ENCODE results near the gene MACROD2. TPM values are rescaled to one million over a fixed set of nuclear protein-coding genes. Genes with fewer than 3 reads are reported as not detected.

MACROD2 gene
- total RNA-seq, 1 donor from 2014 or later, result not detected

DNA sequence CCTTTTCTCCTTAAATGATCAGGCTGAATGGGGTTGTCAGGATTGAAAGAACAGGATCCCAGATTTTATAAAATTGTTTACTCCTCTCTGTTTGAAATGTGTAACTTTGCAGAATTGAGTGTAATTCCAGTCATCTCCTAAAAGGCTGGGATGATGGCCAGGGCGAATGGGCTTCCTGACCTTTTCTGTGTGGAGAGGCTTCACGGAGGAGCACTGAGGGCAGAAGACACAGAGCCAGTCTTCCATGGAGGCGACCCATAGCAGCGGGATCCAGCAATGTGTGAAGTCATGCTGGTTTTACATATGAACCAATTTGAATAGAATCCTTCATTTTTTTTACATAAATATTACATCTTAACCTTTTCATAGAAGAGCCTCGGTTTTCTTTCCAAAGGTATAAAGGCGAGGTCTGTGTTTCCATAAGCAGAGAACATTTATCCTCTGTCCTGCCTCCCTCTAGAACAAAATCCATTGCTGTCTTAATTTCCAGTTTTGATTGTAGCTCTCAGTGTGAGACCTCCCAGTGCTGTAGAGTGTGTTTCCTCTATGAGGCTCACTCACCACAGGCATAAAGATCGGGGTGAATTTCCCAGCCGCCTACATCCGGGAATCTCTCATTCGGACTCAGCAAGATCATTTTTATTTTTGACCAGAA lies 711.8 kb downstream of the MACROD2 start:
- DNase-seq (ENCODE audit: low spot score), result no peak
- intact Hi-C loops (cut with micrococcal nuclease), result no loop called here
- Mint-ChIP-seq H3K27me3 (ENCODE audit: low read depth) (no peaks in the 10 kb centered on the region), H3K4me1 (ENCODE audit: low read depth) (no peaks in the 10 kb centered on the region), H3K9me3 (peaks cover 31% of the 10 kb centered on the region), H3K27ac (no peak overlapping the region), H3K36me3 (ENCODE audit: low read depth) (no peaks in the 10 kb centered on the region), H3K4me3 (ENCODE audit: low read depth) (no peak overlapping the region)

- Mint-ChIP-seq H3K9me3 (peaks cover 34% of the 10 kb centered on the region), H3K4me3 (ENCODE audit: low read depth) (no peak overlapping the region), H3K27ac (no peak overlapping the region), H3K4me1 (ENCODE audit: low read depth) (no peaks in the 10 kb centered on the region), H3K27me3 (ENCODE audit: low read depth) (no peaks in the 10 kb centered on the region), H3K36me3 (ENCODE audit: low read depth) (no peaks in the 10 kb centered on the region)
- intact Hi-C loops (cut with micrococcal nuclease), result no loop called here
- no peak for DNase-seq (ENCODE audit: low spot score)
Measured at GRCh38 chr20:14707865-14708596, 712.7 kb downstream of the MACROD2 start.

- intact Hi-C loops (cut with micrococcal nuclease), result no loop called here
- peaks cover 35% of the 10 kb centered on the region for H3K9me3 Mint-ChIP-seq
- DNase-seq (ENCODE audit: low spot score), result no peak
- no peaks in the 10 kb centered on the region for H3K27me3 Mint-ChIP-seq (ENCODE audit: low read depth)
- H3K36me3 Mint-ChIP-seq (ENCODE audit: low read depth), result no peaks in the 10 kb centered on the region
- no peak overlapping the region for H3K27ac Mint-ChIP-seq
- H3K4me1 Mint-ChIP-seq (ENCODE audit: low read depth), result no peaks in the 10 kb centered on the region
- no peak overlapping the region for H3K4me3 Mint-ChIP-seq (ENCODE audit: low read depth)
Measured at GRCh38 chr20:14709439-14709838, 714.1 kb downstream of the MACROD2 start.

GRCh38 chr20:14710951-14711350 lies 715.6 kb downstream of the MACROD2 start:
- intact Hi-C loops (cut with micrococcal nuclease), result no loop called here
- no peaks in the 10 kb centered on the region for H3K27me3 Mint-ChIP-seq (ENCODE audit: low read depth)
- no peak overlapping the region for H3K4me3 Mint-ChIP-seq (ENCODE audit: low read depth)
- no peaks in the 10 kb centered on the region for H3K4me1 Mint-ChIP-seq (ENCODE audit: low read depth)
- DNase-seq (ENCODE audit: low spot score), result no peak
- no peak overlapping the region for H3K27ac Mint-ChIP-seq
- H3K9me3 Mint-ChIP-seq, result peaks cover 34% of the 10 kb centered on the region
- no peaks in the 10 kb centered on the region for H3K36me3 Mint-ChIP-seq (ENCODE audit: low read depth)

GRCh38 chr20:14711652-14712051 lies 716.3 kb downstream of the MACROD2 start:
- peaks cover 41% of the 10 kb centered on the region for H3K9me3 Mint-ChIP-seq
- H3K27ac Mint-ChIP-seq, result no peak overlapping the region
- no peaks in the 10 kb centered on the region for H3K27me3 Mint-ChIP-seq (ENCODE audit: low read depth)
- no peaks in the 10 kb centered on the region for H3K36me3 Mint-ChIP-seq (ENCODE audit: low read depth)
- DNase-seq (ENCODE audit: low spot score), result no peak
- no peak overlapping the region for H3K4me3 Mint-ChIP-seq (ENCODE audit: low read depth)
- intact Hi-C loops (cut with micrococcal nuclease), result no loop called here
- H3K4me1 Mint-ChIP-seq (ENCODE audit: low read depth), result no peaks in the 10 kb centered on the region

DNA sequence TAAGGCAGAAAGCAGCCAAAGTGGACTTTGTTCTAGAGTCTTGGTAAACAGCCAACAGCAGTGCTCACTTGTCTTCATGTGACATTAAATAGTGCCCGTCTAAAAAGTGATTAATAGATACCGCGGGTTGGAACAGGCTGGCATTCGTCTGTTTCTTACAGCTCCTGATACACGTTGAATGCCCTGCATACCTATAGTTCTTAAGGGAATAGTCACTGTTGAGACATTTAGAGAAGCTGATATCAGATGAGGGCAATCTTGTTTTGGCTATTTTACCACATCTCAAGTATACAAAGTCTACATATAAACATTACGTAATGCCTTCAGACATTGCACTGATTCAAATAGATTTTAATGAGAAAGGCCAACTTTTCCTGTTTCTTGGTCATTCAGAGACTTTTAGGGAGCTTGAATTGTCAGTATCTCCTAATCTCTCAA lies 717.0 kb downstream of the MACROD2 start:
- H3K4me3 Mint-ChIP-seq (ENCODE audit: low read depth), result no peak overlapping the region
- H3K27ac Mint-ChIP-seq, result no peak overlapping the region
- H3K27me3 Mint-ChIP-seq (ENCODE audit: low read depth), result no peaks in the 10 kb centered on the region
- H3K36me3 Mint-ChIP-seq (ENCODE audit: low read depth), result no peaks in the 10 kb centered on the region
- intact Hi-C loops (cut with micrococcal nuclease), result no loop called here
- H3K4me1 Mint-ChIP-seq (ENCODE audit: low read depth), result no peaks in the 10 kb centered on the region
- H3K9me3 Mint-ChIP-seq, result peaks cover 42% of the 10 kb centered on the region
- no peak for DNase-seq (ENCODE audit: low spot score)

GRCh38 chr20:14715400-14715799 lies 720.1 kb downstream of the MACROD2 start:
- no peak for DNase-seq (ENCODE audit: low spot score)
- Mint-ChIP-seq H3K27ac (no peak overlapping the region), H3K27me3 (ENCODE audit: low read depth) (no peaks in the 10 kb centered on the region), H3K36me3 (ENCODE audit: low read depth) (no peaks in the 10 kb centered on the region), H3K4me1 (ENCODE audit: low read depth) (no peaks in the 10 kb centered on the region), H3K9me3 (peaks cover 40% of the 10 kb centered on the region), H3K4me3 (ENCODE audit: low read depth) (no peak overlapping the region)
- intact Hi-C loops (cut with micrococcal nuclease), result no loop called here

DNA sequence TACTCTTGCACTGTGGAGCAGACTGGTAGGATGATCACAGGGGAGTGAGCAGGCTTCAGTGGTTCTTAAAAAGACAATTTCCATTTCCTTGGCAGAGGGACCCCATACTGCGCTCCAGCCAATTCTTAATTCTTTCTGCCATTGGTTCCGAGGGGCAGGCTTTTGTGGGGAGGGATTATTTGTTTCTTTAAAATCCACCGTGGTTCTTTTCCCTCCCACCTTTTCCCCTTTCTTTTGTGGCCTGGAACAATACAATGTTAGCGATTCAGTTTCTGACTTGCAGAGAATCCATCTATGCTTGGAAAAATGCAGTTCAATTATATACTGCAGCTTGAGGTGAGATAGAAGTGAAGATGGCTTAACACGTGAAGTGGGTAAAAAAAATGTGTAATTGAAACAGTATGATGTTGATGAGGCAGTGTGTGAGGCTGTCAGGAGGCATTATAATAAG lies 721.1 kb downstream of the MACROD2 start:
- no peak for DNase-seq (ENCODE audit: low spot score)
- intact Hi-C loops (cut with micrococcal nuclease), result no loop called here
- H3K4me3 Mint-ChIP-seq (ENCODE audit: low read depth), result no peak overlapping the region
- H3K36me3 Mint-ChIP-seq (ENCODE audit: low read depth), result no peaks in the 10 kb centered on the region
- H3K27ac Mint-ChIP-seq, result no peak overlapping the region
- no peaks in the 10 kb centered on the region for H3K4me1 Mint-ChIP-seq (ENCODE audit: low read depth)
- peaks cover 33% of the 10 kb centered on the region for H3K9me3 Mint-ChIP-seq
- no peaks in the 10 kb centered on the region for H3K27me3 Mint-ChIP-seq (ENCODE audit: low read depth)

DNA sequence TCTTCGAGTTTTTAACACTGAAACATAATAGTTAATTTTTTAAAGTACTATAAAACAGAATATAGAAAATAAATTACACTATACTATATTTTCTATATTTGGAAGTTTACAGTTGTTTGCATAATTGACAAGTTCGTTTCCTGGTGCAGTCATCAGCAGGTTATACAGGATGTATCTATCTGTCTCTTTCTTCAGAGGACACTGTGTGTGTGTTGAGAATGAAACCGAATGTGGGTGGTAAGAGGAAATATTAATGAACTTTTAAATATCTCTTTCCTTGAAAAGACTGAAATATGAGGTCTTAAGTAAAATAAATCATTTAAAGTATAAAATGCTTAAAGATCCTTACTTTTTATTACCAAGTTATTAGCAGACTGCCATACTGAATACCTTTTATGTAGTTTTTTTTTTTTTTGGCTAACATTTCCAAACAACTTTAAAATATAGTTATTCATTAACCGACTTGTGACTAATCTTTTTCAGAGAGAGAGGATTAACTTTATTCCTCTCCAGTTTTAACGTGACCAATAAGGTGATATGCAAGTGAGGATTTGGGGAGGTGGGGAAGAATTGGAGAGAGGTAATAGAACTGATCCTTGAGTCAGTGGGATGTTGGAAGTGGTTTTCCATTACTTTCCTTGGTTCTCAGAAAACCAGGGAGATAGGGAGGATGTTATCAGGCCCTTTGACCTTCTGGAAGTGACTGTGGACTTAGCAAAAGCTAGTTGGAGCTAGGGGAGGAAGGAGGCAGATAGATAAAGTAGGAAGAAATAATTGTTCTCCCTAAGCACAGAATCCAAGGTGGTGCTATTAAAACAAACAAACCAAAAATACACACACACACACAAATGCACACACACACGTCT lies 722.1 kb downstream of the MACROD2 start:
- peaks cover 33% of the 10 kb centered on the region for H3K9me3 Mint-ChIP-seq
- no peaks in the 10 kb centered on the region for H3K4me1 Mint-ChIP-seq (ENCODE audit: low read depth)
- H3K36me3 Mint-ChIP-seq (ENCODE audit: low read depth), result no peaks in the 10 kb centered on the region
- no peak overlapping the region for H3K27ac Mint-ChIP-seq
- no peaks in the 10 kb centered on the region for H3K27me3 Mint-ChIP-seq (ENCODE audit: low read depth)
- no peak for DNase-seq (ENCODE audit: low spot score)
- intact Hi-C loops (cut with micrococcal nuclease), result no loop called here
- no peak overlapping the region for H3K4me3 Mint-ChIP-seq (ENCODE audit: low read depth)

- Mint-ChIP-seq H3K4me1 (ENCODE audit: low read depth) (no peaks in the 10 kb centered on the region), H3K36me3 (ENCODE audit: low read depth) (no peaks in the 10 kb centered on the region), H3K27me3 (ENCODE audit: low read depth) (no peaks in the 10 kb centered on the region), H3K4me3 (ENCODE audit: low read depth) (no peak overlapping the region), H3K27ac (no peak overlapping the region), H3K9me3 (peaks cover 30% of the 10 kb centered on the region)
- DNase-seq (ENCODE audit: low spot score), result no peak
- intact Hi-C loops (cut with micrococcal nuclease), result no loop called here
Measured at GRCh38 chr20:14720251-14720650, 724.9 kb downstream of the MACROD2 start.

DNA sequence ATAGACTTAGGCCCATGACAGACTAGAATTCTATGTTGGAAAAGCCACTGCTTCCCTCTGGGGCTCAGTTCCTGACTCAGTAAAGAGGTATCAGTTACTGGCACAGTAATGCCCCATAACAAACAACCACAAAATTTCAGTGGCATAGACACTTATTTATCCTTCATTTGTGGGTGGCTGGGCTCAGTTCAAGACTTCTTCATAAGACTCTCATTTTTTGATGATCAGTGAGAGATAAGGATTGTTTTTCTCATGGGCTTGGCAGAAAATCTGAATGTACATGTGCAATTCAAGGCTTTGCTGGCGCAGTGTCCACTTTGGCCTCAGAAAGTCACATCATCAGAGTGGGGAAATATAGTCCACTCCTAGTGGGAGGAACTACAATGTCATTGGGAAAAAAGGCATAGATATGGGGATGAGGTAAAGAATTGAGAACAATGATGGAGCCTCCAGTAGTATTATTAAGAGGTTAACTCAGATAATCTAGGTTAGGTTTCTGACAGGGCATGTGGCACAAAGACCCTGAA lies 726.7 kb downstream of the MACROD2 start:
- H3K27me3 Mint-ChIP-seq (ENCODE audit: low read depth), result no peaks in the 10 kb centered on the region
- peaks cover 28% of the 10 kb centered on the region for H3K9me3 Mint-ChIP-seq
- H3K27ac Mint-ChIP-seq, result no peak overlapping the region
- no peak overlapping the region for H3K4me3 Mint-ChIP-seq (ENCODE audit: low read depth)
- no peaks in the 10 kb centered on the region for H3K36me3 Mint-ChIP-seq (ENCODE audit: low read depth)
- DNase-seq (ENCODE audit: low spot score), result no peak
- intact Hi-C loops (cut with micrococcal nuclease), result no loop called here
- H3K4me1 Mint-ChIP-seq (ENCODE audit: low read depth), result no peaks in the 10 kb centered on the region

DNA sequence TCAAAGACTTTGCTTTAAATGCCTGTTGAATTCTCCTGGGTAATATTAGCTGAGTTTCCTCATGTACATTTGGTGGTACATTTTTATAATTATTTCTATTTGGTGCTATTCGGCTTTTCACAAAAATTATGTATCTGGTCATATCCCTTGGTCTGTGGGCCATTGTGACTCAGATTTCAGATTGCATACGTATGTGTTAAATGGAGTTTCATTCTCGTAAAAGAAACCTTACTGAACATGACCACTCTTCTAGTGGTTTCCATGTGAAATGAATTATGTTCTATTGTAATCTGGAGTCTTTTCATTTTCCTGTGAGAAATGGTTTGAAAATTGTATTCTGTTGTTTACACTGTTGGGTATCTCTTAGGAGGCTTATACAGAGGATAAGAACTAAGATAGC lies 728.3 kb downstream of the MACROD2 start:
- Mint-ChIP-seq H3K27me3 (ENCODE audit: low read depth) (no peaks in the 10 kb centered on the region), H3K27ac (no peak overlapping the region), H3K4me1 (ENCODE audit: low read depth) (no peaks in the 10 kb centered on the region), H3K9me3 (peaks cover 31% of the 10 kb centered on the region), H3K36me3 (ENCODE audit: low read depth) (no peaks in the 10 kb centered on the region), H3K4me3 (ENCODE audit: low read depth) (no peak overlapping the region)
- DNase-seq (ENCODE audit: low spot score), result no peak
- intact Hi-C loops (cut with micrococcal nuclease), result no loop called here

Measured in activated T-helper 2 cell treated with anti-CD3 and anti-CD28 coated beads, Interferon-gamma antibody, Interleukin-2, Interleukin-4, amounts not matched to agents 10 μg/mL and 5 μg/mL and 100 μg/mL, durations not matched to agents 14 hours and 24 hours and 36 hours (primary cell).